T47D (cell line): Measurements from ENCODE around the gene CNGA2.
"Not testable (repeated sequence)": the region's sequence is repeated elsewhere in the genome, so short reads cannot be mapped to it uniquely, and the experiment has no call there.

Experiments
- DNase-seq, 2 experiments: peaks; one replicate each; pipeline versions ENCODE4 v3.0.0 to v3.0.0-alpha.2; 2011 to 2012; ENCODE audit warnings: low read depth in 1 of 2, low spot score in 1 of 2
- JUND ChIP-seq: IDR thresholded peaks from 2 replicates; pipeline ENCODE4 v1.6.1; 2012; ENCODE audit warnings: low read depth
- in situ Hi-C: cut with HindIII; loops from 2 replicates; pipeline ENCODE4 v1.10.0; 2016; ENCODE audit warnings: low sequenced_read_pairs, low pct_unique_long_range_greater_than_20kb

Gene CNGA2

GRCh38 chrX:151734446-151734845 lies at the start of gene CNGA2:
Gene CNGA2 (plus strand): TSS chrX:151734746. CDS start chrX:151738484, 3,738 bp downstream.
- in situ Hi-C loops = no loop called here
- no peak for TF ChIP-seq JUND
- no peak for DNase-seq

GRCh38 chrX:151687635-151688034 lies 46.9 kb upstream of the CNGA2 start:
- no peak for TF ChIP-seq JUND
- in situ Hi-C loops = no loop called here
- DNase-seq = no peak

- in situ Hi-C loops = no loop called here
- no peak for DNase-seq
- TF ChIP-seq JUND = no peak
Measured at GRCh38 chrX:151688695-151689094, 45.9 kb upstream of the CNGA2 start.

- in situ Hi-C loops = no loop called here
- no peak for TF ChIP-seq JUND
- DNase-seq = no peak
Measured at GRCh38 chrX:151692825-151693224, 41.7 kb upstream of the CNGA2 start.

- in situ Hi-C loops = no loop called here
- no peak for DNase-seq
- TF ChIP-seq JUND = no peak
Measured at GRCh38 chrX:151694121-151694520, 40.4 kb upstream of the CNGA2 start.

GRCh38 chrX:151694661-151695582 lies 39.6 kb upstream of the CNGA2 start, which contains the start of gene PRRG3:
Gene PRRG3 (plus strand): TSS chrX:151695458. CDS start chrX:151698815, 3,357 bp downstream.
- in situ Hi-C loops = no loop called here
- DNase-seq = no peak
- no peak for TF ChIP-seq JUND

- no peak for DNase-seq
- no peak for TF ChIP-seq JUND
- in situ Hi-C loops = no loop called here
Measured at GRCh38 chrX:151695583-151696340, 38.8 kb upstream of the CNGA2 start.

GRCh38 chrX:151697082-151697481 lies 37.5 kb upstream of the CNGA2 start:
- in situ Hi-C loops, DNase-seq: not testable (repeated sequence)

- DNase-seq = no peak
- in situ Hi-C loops = no loop called here
- no peak for TF ChIP-seq JUND
Measured at GRCh38 chrX:151697522-151697921, 37.0 kb upstream of the CNGA2 start.

- no peak for TF ChIP-seq JUND
- DNase-seq = no peak
- in situ Hi-C loops = no loop called here
Measured at GRCh38 chrX:151698485-151698884, 36.1 kb upstream of the CNGA2 start.

GRCh38 chrX:151699746-151700145 lies 34.8 kb upstream of the CNGA2 start:
- in situ Hi-C loops = no loop called here
- no peak for DNase-seq
- TF ChIP-seq JUND = no peak

- in situ Hi-C loops = no loop called here
- no peak for DNase-seq
- no peak for TF ChIP-seq JUND
Measured at GRCh38 chrX:151700581-151700980, 34.0 kb upstream of the CNGA2 start.

- in situ Hi-C loops = no loop called here
- no peak for TF ChIP-seq JUND
- DNase-seq = no peak
Measured at GRCh38 chrX:151701071-151701470, 33.5 kb upstream of the CNGA2 start.

GRCh38 chrX:151701531-151701930 lies 33.0 kb upstream of the CNGA2 start:
- no peak for TF ChIP-seq JUND
- no peak for DNase-seq
- in situ Hi-C loops = no loop called here
